Esophagus squamous epithelium (tissue), 4 donors: Measurements from ENCODE around the gene HP1BP3.

ENCODE experiments used
- POLR2A ChIP-seq, 4 donors: fragments of 450-650 bp; IDR thresholded peaks; one replicate each; pipeline ENCODE4 v1.6.1; 2017; ENCODE audit warnings: antibody characterized with exemption in 4 of 4, mild to moderate bottlenecking in 4 of 4, moderate library complexity in 3 of 4
- TF ChIP-seq, protein P1 (sequence below), 6 experiments: fragments of 450-650 bp in 4 of 6; fragments of 200-600 bp in 2 of 6; sonication (generic) in 2 of 6; IDR thresholded peaks; one replicate each; pipeline ENCODE4 v1.5.1; 2016 to 2019; ENCODE audit warnings: antibody characterized with exemption in 6 of 6, mild to moderate bottlenecking in 4 of 6, moderate library complexity in 4 of 6

DNA sequence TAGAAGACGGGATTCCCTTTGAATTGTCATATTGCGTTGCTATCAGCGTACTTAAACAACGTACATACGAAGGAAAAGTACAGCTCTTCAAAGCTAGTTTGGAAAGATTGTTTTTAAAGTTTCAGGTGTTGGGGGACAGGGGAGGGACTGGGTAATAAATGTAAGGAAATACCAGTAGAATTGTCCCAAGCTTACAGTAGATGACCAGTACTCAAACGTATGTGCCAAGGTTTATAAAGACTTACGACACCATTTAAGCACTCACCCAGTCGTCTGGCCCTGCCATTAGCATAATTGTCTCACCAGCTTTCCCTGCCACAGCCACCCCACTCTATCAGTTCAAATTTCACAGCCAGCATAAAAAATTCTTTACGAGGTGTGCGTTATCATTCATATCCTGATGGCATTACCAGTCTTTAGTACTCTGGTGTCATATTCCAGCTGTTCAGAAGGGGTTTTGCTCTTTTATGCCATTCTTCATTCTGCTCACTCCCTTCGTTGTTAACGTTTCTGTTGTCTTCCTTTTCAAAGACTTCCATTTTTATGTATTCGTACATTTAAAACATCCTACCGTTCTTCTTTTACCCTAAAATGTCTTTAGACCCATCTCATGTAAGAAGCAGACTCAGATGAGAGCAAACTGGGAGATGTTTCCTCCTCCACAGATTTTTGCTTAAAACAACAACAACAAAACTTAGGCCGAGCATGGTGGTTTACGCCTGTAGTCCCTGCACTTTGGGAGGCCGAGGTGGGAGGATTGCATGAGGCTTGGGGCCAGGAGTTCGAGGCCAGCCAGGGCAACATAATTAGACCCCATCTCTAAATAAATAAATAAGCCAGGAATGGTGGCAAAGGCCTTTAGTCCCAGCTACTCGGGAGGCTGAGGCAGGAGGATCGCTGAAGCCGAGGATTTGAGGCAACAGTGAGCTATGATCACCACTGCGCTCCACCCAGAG is 1.0 kb upstream of the HP1BP3 start:
- TF ChIP-seq, protein P1, sequence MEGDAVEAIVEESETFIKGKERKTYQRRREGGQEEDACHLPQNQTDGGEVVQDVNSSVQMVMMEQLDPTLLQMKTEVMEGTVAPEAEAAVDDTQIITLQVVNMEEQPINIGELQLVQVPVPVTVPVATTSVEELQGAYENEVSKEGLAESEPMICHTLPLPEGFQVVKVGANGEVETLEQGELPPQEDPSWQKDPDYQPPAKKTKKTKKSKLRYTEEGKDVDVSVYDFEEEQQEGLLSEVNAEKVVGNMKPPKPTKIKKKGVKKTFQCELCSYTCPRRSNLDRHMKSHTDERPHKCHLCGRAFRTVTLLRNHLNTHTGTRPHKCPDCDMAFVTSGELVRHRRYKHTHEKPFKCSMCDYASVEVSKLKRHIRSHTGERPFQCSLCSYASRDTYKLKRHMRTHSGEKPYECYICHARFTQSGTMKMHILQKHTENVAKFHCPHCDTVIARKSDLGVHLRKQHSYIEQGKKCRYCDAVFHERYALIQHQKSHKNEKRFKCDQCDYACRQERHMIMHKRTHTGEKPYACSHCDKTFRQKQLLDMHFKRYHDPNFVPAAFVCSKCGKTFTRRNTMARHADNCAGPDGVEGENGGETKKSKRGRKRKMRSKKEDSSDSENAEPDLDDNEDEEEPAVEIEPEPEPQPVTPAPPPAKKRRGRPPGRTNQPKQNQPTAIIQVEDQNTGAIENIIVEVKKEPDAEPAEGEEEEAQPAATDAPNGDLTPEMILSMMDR (IDR thresholded peaks at IDR 0.05): no peak
- TF ChIP-seq POLR2A (IDR thresholded peaks at IDR 0.05): no peak
